ENCODE results near the gene ARMC5. TPM values are rescaled to one million over a fixed set of nuclear protein-coding genes. Genes with fewer than 3 reads are reported as not detected.

ARMC5 gene
- total and polyA plus RNA-seq, 9 of the 15 experiments (the other 6 are each of a cell fraction or from before 2014, with no cell fraction given) = 0.11 to 13.5 (median 2.1) TPM

- TF ChIP-seq MCM2 (IDR thresholded peaks at IDR 0.05; ENCODE audit: low read depth) (no peak), VEZF1 (CRISPR knock-in tag; IDR thresholded peaks at IDR 0.05) (no peak), ZNF436 (CRISPR knock-in tag; IDR thresholded peaks at IDR 0.05) (no peak)
- Histone ChIP-seq H3K9me3 (replicated peaks; ENCODE audit: control insufficient read depth, insufficient read depth, low read depth, low read length) (peaks cover 5% of the 10 kb centered on the region; the same call in 1 of the 2 replicates), H3K79me2 (ENCODE audit: control insufficient read depth, insufficient read depth, low read length) (peaks cover 19% of the 10 kb centered on the region), H3K4me3 (no peak overlapping the region), H3K27me3 (ENCODE audit: control insufficient read depth in 2 of 2, insufficient read depth in 2 of 2, low read length in 2 of 2) (no peaks in the 10 kb centered on the region), H2AFZ (ENCODE audit: low read depth, low read length) (no peak overlapping the region), H3K36me3 (ENCODE audit: control insufficient read depth, insufficient read depth, low read length) (no peaks in the 10 kb centered on the region; the same call in 2 of the 3 replicates), H3K27ac (ENCODE audit: extremely low read depth, low read depth, low read length) (no peak overlapping the region), H3K9me1 (ENCODE audit: control insufficient read depth, insufficient read depth, low read length) (no peaks in the 10 kb centered on the region), H4K20me1 (replicated peaks; ENCODE audit: control insufficient read depth, insufficient read depth, low read length) (no peaks in the 10 kb centered on the region), H3K9ac (ENCODE audit: insufficient read depth in 1 of 2, low read depth in 2 of 2, low read length in 2 of 2) (no peak overlapping the region), H3K4me1 (replicated peaks in 1 of 2; ENCODE audit: control insufficient read depth in 2 of 2, insufficient read depth in 2 of 2, low read length in 2 of 2) (peaks cover 7 to 11% of the 10 kb centered on the region in 2 experiments; a peak in 3 of 5 replicates), H3K4me2 (ENCODE audit: insufficient read depth, low read length) (no peak overlapping the region)
- WGBS (ENCODE audit: insufficient coverage, low coverage, missing lambda C conversion rate) = 52% methylated on average over 6 of the region's 6 CpGs
- intact Hi-C loops (cut with micrococcal nuclease) (no loop called here), in situ Hi-C loops (cut with MboI) (no loop called here)
- FAIRE-seq (no peak), DNase-seq (ENCODE audit: extremely low read depth in 1 of 4, low spot score in 3 of 4) (no peak), ATAC-seq (no peak)
- ChIA-PET POLR2A (interaction anchor here (0.6 kb wide), 1 partner anchor 38 kb away, joined by 3 read pairs; no protein-coding TSS in a partner anchor), CTCF (ENCODE audit: low intra/inter-chr PET ratio) (no interaction called here)
- BruUV-seq (replicated peaks) = no TSS peak
Observed at GRCh38 chr16:31513126-31513525, 53.8 kb downstream of the ARMC5 start.

GRCh38 chr16:31513884-31514283, 54.6 kb downstream of the ARMC5 start:
- ATAC-seq (no peak), FAIRE-seq (no peak), DNase-seq (ENCODE audit: extremely low read depth in 1 of 4, low spot score in 3 of 4) (no peak)
- no TSS peak for BruUV-seq (replicated peaks)
- no peaks in the 10 kb centered on the region for H4K20me1 ChIP-seq (replicated peaks; ENCODE audit: control insufficient read depth, insufficient read depth, low read length)
- POLR2A ChIA-PET = interaction anchor here (0.6 kb wide), 1 partner anchor 9 kb away, joined by 4 read pairs; no protein-coding TSS in a partner anchor
- H3K4me1 ChIP-seq (replicated peaks in 1 of 2; ENCODE audit: control insufficient read depth in 2 of 2, insufficient read depth in 2 of 2, low read length in 2 of 2) = peaks cover 7 to 8% of the 10 kb centered on the region in 2 experiments; a peak in 3 of 5 replicates
- no peak overlapping the region for H3K4me3 ChIP-seq
- intact Hi-C loops (cut with micrococcal nuclease) = no loop called here
- in situ Hi-C loops (cut with MboI) = no loop called here
- peaks cover 11% of the 10 kb centered on the region for H3K79me2 ChIP-seq (ENCODE audit: control insufficient read depth, insufficient read depth, low read length)
- no peaks in the 10 kb centered on the region; the same call in 2 of the 3 replicates for H3K36me3 ChIP-seq (ENCODE audit: control insufficient read depth, insufficient read depth, low read length)
- CTCF ChIA-PET (ENCODE audit: low intra/inter-chr PET ratio) = no interaction called here
- H3K4me2 ChIP-seq (ENCODE audit: insufficient read depth, low read length) = no peak overlapping the region
- H2AFZ ChIP-seq (ENCODE audit: low read depth, low read length) = no peak overlapping the region
- H3K9ac ChIP-seq (ENCODE audit: insufficient read depth in 1 of 2, low read depth in 2 of 2, low read length in 2 of 2) = no peak overlapping the region
- H3K27ac ChIP-seq (ENCODE audit: extremely low read depth, low read depth, low read length) = no peak overlapping the region
- no peaks in the 10 kb centered on the region for H3K9me1 ChIP-seq (ENCODE audit: control insufficient read depth, insufficient read depth, low read length)
- no peaks in the 10 kb centered on the region for H3K27me3 ChIP-seq (ENCODE audit: control insufficient read depth in 2 of 2, insufficient read depth in 2 of 2, low read length in 2 of 2)
- peaks cover 5% of the 10 kb centered on the region; the same call in 1 of the 2 replicates for H3K9me3 ChIP-seq (replicated peaks; ENCODE audit: control insufficient read depth, insufficient read depth, low read depth, low read length)
- no peak for TF ChIP-seq NFIC (IDR thresholded peaks at IDR 0.05)
- TF ChIP-seq PRMT5 (CRISPR knock-in tag; IDR thresholded peaks at IDR 0.05) = no peak
- no peak for TF ChIP-seq SMAD1 (IDR thresholded peaks at IDR 0.05; ENCODE audit: low read depth, low read length, partially characterized antibody)
- no peak for TF ChIP-seq EWSR1 (IDR thresholded peaks at IDR 0.05; ENCODE audit: borderline replicate concordance, low read depth, partially characterized antibody)
- TF ChIP-seq HNRNPLL (IDR thresholded peaks at IDR 0.05; ENCODE audit: low read depth, low read length, poor library complexity, severe bottlenecking) = no peak
- no peak for TF ChIP-seq FOSL1 (tag; conservative IDR thresholded peaks at IDR 0.05)
- no peak for TF ChIP-seq ZMIZ1 (IDR thresholded peaks at IDR 0.05; ENCODE audit: low read depth in 2 of 2, low read length in 2 of 2)
- no peak for TF ChIP-seq ZBTB8A (IDR thresholded peaks at IDR 0.05; ENCODE audit: partially characterized antibody)
- no peak for TF ChIP-seq RBM25 (IDR thresholded peaks at IDR 0.05; ENCODE audit: low read depth, low read length, severe bottlenecking)
